Activated T-helper 1 cell treated with anti-CD3 and anti-CD28 coated beads, Interleukin-12 subunit alpha, Interleukin-12 subunit beta, Interleukin-2, Interleukin-4 antibody, amounts not matched to agents 30 ng/mL and 10 ng/mL and 1 ng/mL, durations not matched to agents 14 hours and 24 hours and 36 hours (primary cell): ENCODE results near the gene TAGAP. TPM values are rescaled to one million over a fixed set of nuclear protein-coding genes. Genes with fewer than 3 reads are reported as not detected.
A peak's percentile ranks its signal among the peaks of the same experiment; 100 is the strongest.
"Not testable (repeated sequence)": the region's sequence is repeated elsewhere in the genome, so short reads cannot be mapped to it uniquely, and the experiment has no call there.

ENCODE experiments used
- DNase-seq: peaks from one replicate; pipeline ENCODE4 v3.0.0; 2021; ENCODE audit warnings: low spot score
- H3K27ac Mint-ChIP-seq: one replicate; pipeline ENCODE4 v1.8.0; 2021; ENCODE audit warnings: mild to moderate bottlenecking, mixed read lengths
- H3K27me3 Mint-ChIP-seq: one replicate; pipeline ENCODE4 v1.8.0; 2022; ENCODE audit warnings: mild to moderate bottlenecking, moderate library complexity, mixed read lengths; ENCODE audit not compliant: insufficient read depth
- H3K36me3 Mint-ChIP-seq: one replicate; pipeline ENCODE4 v1.8.0; 2021; ENCODE audit warnings: low read depth, mixed read lengths
- H3K4me1 Mint-ChIP-seq: one replicate; pipeline ENCODE4 v1.8.0; 2021; ENCODE audit warnings: low read depth, mixed read lengths
- H3K4me3 Mint-ChIP-seq: one replicate; pipeline ENCODE4 v1.8.0; 2021; ENCODE audit warnings: mild to moderate bottlenecking, moderate library complexity, mixed read lengths
- H3K9me3 Mint-ChIP-seq: one replicate; pipeline ENCODE4 v1.8.0; 2021; ENCODE audit warnings: mixed read lengths
- intact Hi-C: fragments of 100-400 bp; cut with micrococcal nuclease; formaldehyde crosslinking; loops from one replicate; pipeline ENCODE4 v1.15.1; 2024
- total RNA-seq: library from RNA; stranded (reverse); gene quantifications from 2 replicates; pipeline ENCODE4 v1.2.3, GENCODE V29; 2022

TAGAP gene
- total RNA-seq, 1 donor from 2014 or later = 245 TPM

GRCh38 chr6:159047891-159048685 lies 3.3 kb upstream of the TAGAP start:
- Mint-ChIP-seq H3K9me3 (no peaks in the 10 kb centered on the region), H3K27ac (peak overlapping the region; percentile 86), H3K4me3 (no peak overlapping the region), H3K36me3 (peaks cover 14% of the 10 kb centered on the region), H3K27me3 (peaks cover under 1% of the 10 kb centered on the region), H3K4me1 (peaks cover 49% of the 10 kb centered on the region)
- no peak for DNase-seq
- intact Hi-C loops = loop anchor here (10.0 kb wide), 2 partner anchors 927 to 1283 kb away; no protein-coding TSS in a partner anchor

DNA sequence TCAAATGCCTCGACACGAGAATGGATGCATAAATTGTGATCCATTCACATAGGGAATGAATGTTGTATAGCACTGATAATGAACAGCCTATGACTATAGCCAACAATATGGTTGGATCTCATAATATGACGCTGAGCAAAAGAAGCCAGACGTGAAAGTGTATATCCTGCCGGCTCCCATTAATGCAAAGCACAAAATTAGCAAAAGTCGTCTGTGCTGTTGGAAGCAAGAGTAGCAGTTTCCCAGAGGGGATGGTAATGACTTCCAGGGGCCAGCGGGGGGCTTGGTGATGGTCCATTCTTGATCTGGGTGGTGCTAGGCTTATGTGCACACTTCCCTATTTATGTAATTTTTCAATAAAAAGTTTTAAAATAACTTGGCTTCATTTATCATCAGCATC lies 1.0 kb upstream of the TAGAP start:
- Mint-ChIP-seq H3K27ac (peak overlapping the region; percentile 92), H3K9me3 (no peaks in the 10 kb centered on the region), H3K4me1 (peaks cover 65% of the 10 kb centered on the region), H3K36me3 (peaks cover 37% of the 10 kb centered on the region), H3K4me3 (peak overlapping the region; percentile 91), H3K27me3 (no peaks in the 10 kb centered on the region)
- intact Hi-C loops = loop anchor here (1.0 to 10.0 kb wide), 4 partner anchors 14 to 1281 kb away; no protein-coding TSS in a partner anchor
- DNase-seq = no peak

GRCh38 chr6:159043947-159044346 lies 844 bp downstream of the TAGAP start:
- H3K27ac Mint-ChIP-seq = peak overlapping the region; percentile 90
- H3K4me1 Mint-ChIP-seq = peaks cover 78% of the 10 kb centered on the region
- intact Hi-C loops = loop anchor here (1.0 to 10.0 kb wide), 5 partner anchors 322 to 1279 kb away; partner anchors contain the start of gene WTAP
- peaks cover 55% of the 10 kb centered on the region for H3K36me3 Mint-ChIP-seq
- H3K4me3 Mint-ChIP-seq = peak overlapping the region; percentile 91
- no peaks in the 10 kb centered on the region for H3K9me3 Mint-ChIP-seq
- no peak for DNase-seq
- no peaks in the 10 kb centered on the region for H3K27me3 Mint-ChIP-seq

DNA sequence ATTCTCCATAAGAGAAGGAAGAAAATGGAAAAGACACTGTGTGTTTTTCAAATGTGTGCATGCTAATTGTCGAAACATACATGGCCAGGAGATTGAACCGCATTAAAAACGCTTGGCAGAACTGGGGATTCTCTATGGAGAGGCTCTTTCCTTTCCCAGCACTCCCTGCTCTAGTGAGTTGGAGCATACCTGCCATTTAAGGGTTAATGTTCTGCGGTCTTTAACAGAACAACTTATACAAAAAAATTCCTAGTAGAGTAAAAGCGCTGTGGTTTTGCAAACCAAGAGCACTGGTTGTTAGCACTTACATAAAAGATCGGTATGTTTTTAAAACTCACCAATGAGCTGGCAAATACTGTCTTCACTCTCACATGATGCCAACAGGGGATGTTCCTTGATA lies 1.5 kb downstream of the TAGAP start:
- no peaks in the 10 kb centered on the region for H3K9me3 Mint-ChIP-seq
- H3K36me3 Mint-ChIP-seq = peaks cover 59% of the 10 kb centered on the region
- intact Hi-C loops = loop anchor here (5.0 to 10.0 kb wide), 4 partner anchors 321 to 1278 kb away; partner anchors contain the start of gene WTAP
- H3K27ac Mint-ChIP-seq = peak overlapping the region; percentile 90
- peak; percentile 30 for DNase-seq
- peak overlapping the region; percentile 91 for H3K4me3 Mint-ChIP-seq
- peaks cover 74% of the 10 kb centered on the region for H3K4me1 Mint-ChIP-seq
- no peaks in the 10 kb centered on the region for H3K27me3 Mint-ChIP-seq

DNA sequence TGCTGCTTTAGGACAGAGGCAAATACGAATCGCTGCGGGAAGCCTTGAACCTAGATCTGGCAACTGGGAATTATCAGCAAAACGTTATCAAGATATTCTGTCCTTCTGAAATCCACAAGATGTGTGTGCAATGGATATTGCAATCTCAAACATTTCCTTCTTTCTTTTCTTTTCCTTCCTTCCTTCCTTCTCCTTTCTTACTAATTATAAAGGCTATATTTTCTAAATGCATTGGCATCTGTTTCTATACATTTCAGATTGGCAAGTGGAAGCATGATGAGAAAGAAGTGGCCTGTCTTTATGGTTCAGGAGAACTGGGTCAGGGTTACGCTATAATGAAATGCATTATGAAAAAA lies 2.0 kb downstream of the TAGAP start:
- H3K4me3 Mint-ChIP-seq = peak overlapping the region; percentile 91

GRCh38 chr6:159042003-159042825 lies 2.6 kb downstream of the TAGAP start:
- peak overlapping the region; percentile 90 for H3K27ac Mint-ChIP-seq
- H3K4me3 Mint-ChIP-seq = peak overlapping the region; percentile 91
- peak; percentile 74 for DNase-seq
- H3K27me3 Mint-ChIP-seq = no peaks in the 10 kb centered on the region
- H3K9me3 Mint-ChIP-seq = no peaks in the 10 kb centered on the region
- peaks cover 68% of the 10 kb centered on the region for H3K4me1 Mint-ChIP-seq
- intact Hi-C loops = loop anchor here (1.0 to 10.0 kb wide), 8 partner anchors 25 to 1277 kb away; partner anchors contain the start of gene WTAP
- H3K36me3 Mint-ChIP-seq = peaks cover 68% of the 10 kb centered on the region

More for the DNA sequence above, 2.0 kb downstream of the TAGAP start:
- H3K36me3 Mint-ChIP-seq = peaks cover 62% of the 10 kb centered on the region
- no peaks in the 10 kb centered on the region for H3K27me3 Mint-ChIP-seq
- H3K27ac Mint-ChIP-seq = peak overlapping the region; percentile 90
- intact Hi-C loops = loop anchor here (1.0 to 10.0 kb wide), 8 partner anchors 26 to 1278 kb away; partner anchors contain the start of gene WTAP
- no peak for DNase-seq
- no peaks in the 10 kb centered on the region for H3K9me3 Mint-ChIP-seq
- peaks cover 70% of the 10 kb centered on the region for H3K4me1 Mint-ChIP-seq

GRCh38 chr6:159041181-159041580 lies 3.6 kb downstream of the TAGAP start:
- no peak for DNase-seq
- peaks cover 65% of the 10 kb centered on the region for H3K4me1 Mint-ChIP-seq
- peak overlapping the region; percentile 90 for H3K27ac Mint-ChIP-seq

DNA sequence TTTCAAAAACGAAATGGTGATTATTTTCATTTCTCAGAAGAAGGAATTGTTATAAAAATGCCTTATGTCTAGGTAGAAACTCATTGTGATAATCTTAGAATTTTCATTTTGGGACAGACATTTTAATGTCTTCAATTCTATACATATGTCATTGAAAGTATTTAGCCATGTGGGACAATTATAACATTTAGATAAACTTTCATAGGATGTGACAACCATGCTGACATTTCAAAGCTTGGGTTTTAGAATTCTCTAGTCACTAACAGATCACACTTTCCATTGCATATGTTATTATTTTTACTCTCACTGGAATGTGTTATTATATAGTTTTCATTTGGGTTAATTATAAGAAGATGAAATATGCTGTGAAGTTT lies 4.9 kb downstream of the TAGAP start:
- H3K36me3 Mint-ChIP-seq = peaks cover 83% of the 10 kb centered on the region
- no peaks in the 10 kb centered on the region for H3K9me3 Mint-ChIP-seq
- no peaks in the 10 kb centered on the region for H3K27me3 Mint-ChIP-seq
- peak overlapping the region; percentile 76 for H3K27ac Mint-ChIP-seq
- peaks cover 53% of the 10 kb centered on the region for H3K4me1 Mint-ChIP-seq
- peak overlapping the region; percentile 91 for H3K4me3 Mint-ChIP-seq
- intact Hi-C loops = loop anchor here (1.0 to 10.0 kb wide), 7 partner anchors 21 to 1275 kb away; partner anchors contain the start of gene WTAP
- no peak for DNase-seq

More at GRCh38 chr6:159041181-159041580, 3.6 kb downstream of the TAGAP start:
- H3K9me3 Mint-ChIP-seq = no peaks in the 10 kb centered on the region
- peaks cover 72% of the 10 kb centered on the region for H3K36me3 Mint-ChIP-seq
- H3K4me3 Mint-ChIP-seq = peak overlapping the region; percentile 91
- intact Hi-C loops = loop anchor here (5.0 to 10.0 kb wide), 4 partner anchors 319 to 1276 kb away; partner anchors contain the start of gene WTAP
- no peaks in the 10 kb centered on the region for H3K27me3 Mint-ChIP-seq

- H3K27me3 Mint-ChIP-seq = no peaks in the 10 kb centered on the region
- H3K27ac Mint-ChIP-seq = peak overlapping the region; percentile 76
- peak overlapping the region; percentile 91 for H3K4me3 Mint-ChIP-seq
- H3K4me1 Mint-ChIP-seq = peaks cover 53% of the 10 kb centered on the region
- no peak for DNase-seq
- no peaks in the 10 kb centered on the region for H3K9me3 Mint-ChIP-seq
- intact Hi-C loops = loop anchor here (1.0 to 2.0 kb wide), 3 partner anchors 20 to 188 kb away; no protein-coding TSS in a partner anchor
- H3K36me3 Mint-ChIP-seq = peaks cover 82% of the 10 kb centered on the region
Measured at GRCh38 chr6:159038914-159039884, 5.6 kb downstream of the TAGAP start.

DNA sequence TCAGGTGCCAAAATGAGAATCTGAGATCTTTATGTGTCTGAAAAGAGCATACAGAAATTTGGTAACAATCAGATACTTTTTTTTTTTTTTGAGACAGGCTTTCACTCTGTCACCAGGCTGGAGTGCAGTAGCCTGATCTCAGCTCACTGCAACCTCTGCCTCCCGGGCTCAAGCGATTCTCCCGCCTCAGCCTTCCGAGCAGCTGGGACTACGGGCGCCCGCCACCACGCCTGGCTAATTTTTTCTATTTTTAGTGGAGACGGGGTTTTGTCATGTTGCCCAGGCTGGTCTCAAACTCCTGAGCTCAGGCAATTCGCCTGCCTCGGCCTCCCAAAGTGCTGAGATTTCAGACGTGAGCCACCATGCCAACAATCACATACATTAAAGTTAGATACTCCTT lies 6.5 kb downstream of the TAGAP start:
- intact Hi-C loops = loop anchor here (2.0 kb wide), 2 partner anchors 20 to 188 kb away; no protein-coding TSS in a partner anchor
- H3K27me3 Mint-ChIP-seq, H3K27ac Mint-ChIP-seq, DNase-seq, H3K9me3 Mint-ChIP-seq: not testable (repeated sequence)
- Mint-ChIP-seq H3K4me3 (peak overlapping the region; percentile 91), H3K36me3 (peaks cover 75% of the 10 kb centered on the region), H3K4me1 (peaks cover 56% of the 10 kb centered on the region)

DNA sequence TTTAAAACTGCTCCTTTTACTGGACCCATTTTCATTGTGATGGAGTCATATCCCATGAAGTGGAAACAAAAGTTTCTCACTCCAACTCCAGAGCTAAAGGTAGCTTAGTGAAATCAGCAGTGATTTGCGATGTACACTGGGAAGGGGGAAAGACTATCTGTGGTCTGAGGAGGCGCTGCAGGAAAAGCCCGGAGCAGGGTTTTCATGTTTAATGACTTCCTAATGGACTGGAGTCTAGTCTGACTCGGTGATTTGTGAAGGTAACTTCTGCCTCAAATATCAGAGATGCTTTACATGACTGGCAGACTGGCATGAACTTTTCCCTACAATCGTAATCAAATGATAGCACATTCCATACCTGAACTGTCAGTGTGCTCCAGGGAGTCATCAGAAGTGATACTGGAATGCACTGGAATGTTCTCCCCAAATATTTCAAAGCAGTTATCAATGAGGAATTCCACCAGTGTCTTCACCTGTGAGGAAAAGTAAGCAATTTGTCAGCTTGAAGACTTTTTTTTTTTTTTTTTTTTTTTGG lies 7.0 kb downstream of the TAGAP start:
- intact Hi-C loops = loop anchor here (1.0 to 2.0 kb wide), 3 partner anchors 11 to 187 kb away; no protein-coding TSS in a partner anchor
- H3K36me3 Mint-ChIP-seq = peaks cover 72% of the 10 kb centered on the region
- peak overlapping the region; percentile 91 for H3K4me3 Mint-ChIP-seq
- H3K27me3 Mint-ChIP-seq = no peaks in the 10 kb centered on the region
- no peaks in the 10 kb centered on the region for H3K9me3 Mint-ChIP-seq
- peaks cover 51% of the 10 kb centered on the region for H3K4me1 Mint-ChIP-seq
- DNase-seq = no peak
- peak overlapping the region; percentile 29 for H3K27ac Mint-ChIP-seq
